ENCODE data around the gene ITGA3. TPM values are rescaled to one million over a fixed set of nuclear protein-coding genes. Genes with fewer than 3 reads are reported as not detected.

Gene ITGA3
- total and polyA plus RNA-seq, 12 donors: 12.5 to 44.2 (median 23.1) TPM

GRCh38 chr17:50057521-50057991, 1.6 kb downstream of the ITGA3 start:
- Histone ChIP-seq H3K4me3 (peak overlapping the region in 7 of 10 donors; percentile 72 to 97 (median 81)), H3K27me3 (peaks cover 0 to 38% (median 0%) of the 10 kb centered on the region in 7 donors), H3K27ac (peak overlapping the region in 8 of 10 donors; percentile 77 to 97 (median 88)), H3K9me3 (no peaks in the 10 kb centered on the region), H3K36me3 (no peaks in the 10 kb centered on the region), H3K4me1 (peaks cover 37 to 95% (median 88%) of the 10 kb centered on the region in 9 donors)
- ATAC-seq (no peak), DNase-seq (no peak)
- TF ChIP-seq, protein P1, sequence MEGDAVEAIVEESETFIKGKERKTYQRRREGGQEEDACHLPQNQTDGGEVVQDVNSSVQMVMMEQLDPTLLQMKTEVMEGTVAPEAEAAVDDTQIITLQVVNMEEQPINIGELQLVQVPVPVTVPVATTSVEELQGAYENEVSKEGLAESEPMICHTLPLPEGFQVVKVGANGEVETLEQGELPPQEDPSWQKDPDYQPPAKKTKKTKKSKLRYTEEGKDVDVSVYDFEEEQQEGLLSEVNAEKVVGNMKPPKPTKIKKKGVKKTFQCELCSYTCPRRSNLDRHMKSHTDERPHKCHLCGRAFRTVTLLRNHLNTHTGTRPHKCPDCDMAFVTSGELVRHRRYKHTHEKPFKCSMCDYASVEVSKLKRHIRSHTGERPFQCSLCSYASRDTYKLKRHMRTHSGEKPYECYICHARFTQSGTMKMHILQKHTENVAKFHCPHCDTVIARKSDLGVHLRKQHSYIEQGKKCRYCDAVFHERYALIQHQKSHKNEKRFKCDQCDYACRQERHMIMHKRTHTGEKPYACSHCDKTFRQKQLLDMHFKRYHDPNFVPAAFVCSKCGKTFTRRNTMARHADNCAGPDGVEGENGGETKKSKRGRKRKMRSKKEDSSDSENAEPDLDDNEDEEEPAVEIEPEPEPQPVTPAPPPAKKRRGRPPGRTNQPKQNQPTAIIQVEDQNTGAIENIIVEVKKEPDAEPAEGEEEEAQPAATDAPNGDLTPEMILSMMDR (IDR thresholded peaks at IDR 0.05): no peak
- WGBS, 2 donors: 79 to 83% methylated on average over 9 of the region's 9 CpGs
- intact Hi-C loops (cut with DNase I): loop anchor here in 3 of 10 donors (2.0 to 5.0 kb wide), 2 partner anchors 31 to 35 kb away; no protein-coding TSS in a partner anchor

DNA sequence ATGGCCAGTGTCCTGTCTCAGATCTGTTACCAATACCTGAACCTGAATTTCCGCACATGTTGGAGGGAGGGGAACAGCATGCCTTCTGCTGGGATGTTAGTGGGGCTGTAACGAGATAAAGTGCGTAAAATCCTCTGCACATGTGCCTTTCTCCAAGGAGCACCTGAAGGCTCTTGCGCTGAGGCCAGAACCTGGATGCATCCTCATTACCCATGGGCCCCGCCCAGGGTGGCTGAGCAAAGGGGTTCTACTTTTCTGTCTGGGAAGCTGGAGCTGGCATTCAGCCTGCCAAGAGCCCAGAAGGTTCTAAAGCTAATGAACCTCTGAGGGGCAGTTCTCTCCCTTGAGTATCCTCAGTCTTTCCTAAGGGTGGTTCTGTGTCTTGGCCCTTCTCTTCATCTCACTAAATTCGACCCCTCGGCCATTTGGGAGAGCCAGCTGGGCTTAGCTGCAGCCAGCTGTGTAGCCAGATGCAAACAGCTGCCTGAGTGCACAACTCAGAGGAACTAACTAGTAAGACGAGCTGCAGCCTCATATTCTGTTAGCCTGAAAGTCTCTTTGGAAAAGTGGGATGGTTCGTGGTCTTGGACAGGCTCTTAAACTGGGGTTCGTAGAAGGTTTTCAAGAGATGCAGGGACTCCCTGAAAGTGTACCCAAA, 2.5 kb downstream of the ITGA3 start:
- intact Hi-C loops (cut with DNase I): loop anchor here in 3 of 10 donors (1.0 to 5.0 kb wide), 2 partner anchors 34 to 119 kb away; no protein-coding TSS in a partner anchor
- H3K4me1 ChIP-seq: peaks cover 43 to 95% (median 88%) of the 10 kb centered on the region in 9 donors
- no peaks in the 10 kb centered on the region for H3K36me3 ChIP-seq
- 78 to 80% methylated on average over 10 of the region's 10 CpGs for WGBS, 2 donors
- no peak overlapping the region for H3K4me3 ChIP-seq
- DNase-seq (no peak), ATAC-seq (no peak)
- peak overlapping the region in 9 of 10 donors; percentile 77 to 97 (median 89) for H3K27ac ChIP-seq
- H3K9me3 ChIP-seq: no peaks in the 10 kb centered on the region
- TF ChIP-seq, protein P1 (IDR thresholded peaks at IDR 0.05): no peak
- H3K27me3 ChIP-seq: peaks cover 0 to 38% (median 0%) of the 10 kb centered on the region in 7 donors

DNA sequence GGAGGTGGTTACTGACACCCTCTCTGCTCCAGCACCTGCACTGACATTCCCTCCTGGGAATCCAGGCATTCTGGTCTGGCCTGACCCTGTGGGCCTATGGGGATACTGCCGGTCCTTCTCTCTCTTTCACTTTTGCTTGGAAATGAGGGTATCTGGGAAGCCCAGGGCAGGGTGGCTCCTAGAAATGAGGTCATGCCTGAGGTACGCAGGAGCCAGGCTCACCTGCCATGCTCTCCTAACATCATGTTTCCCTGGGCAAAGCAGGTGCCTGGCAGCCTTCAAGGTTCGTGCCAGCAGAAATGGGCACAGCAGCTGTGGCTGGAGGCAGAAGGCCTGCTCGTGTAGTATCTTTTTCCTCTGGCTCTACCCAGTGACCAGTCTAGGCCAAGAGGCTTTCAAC, 3.3 kb downstream of the ITGA3 start:
- H3K4me1 ChIP-seq: peaks cover 48 to 95% (median 88%) of the 10 kb centered on the region in 9 donors
- H3K4me3 ChIP-seq: no peak overlapping the region
- WGBS, 2 donors: 41 to 42% methylated on average over 4 of the region's 4 CpGs
- intact Hi-C loops (cut with DNase I): loop anchor here in 2 of 10 donors (5.0 kb wide), 1 partner anchor 33 kb away; no protein-coding TSS in a partner anchor
- TF ChIP-seq, protein P1 (IDR thresholded peaks at IDR 0.05): no peak
- no peaks in the 10 kb centered on the region for H3K9me3 ChIP-seq
- peak overlapping the region; percentile 2 to 97 (median 86) for H3K27ac ChIP-seq
- H3K36me3 ChIP-seq: no peaks in the 10 kb centered on the region
- DNase-seq (no peak), ATAC-seq (no peak)
- peaks cover 0 to 30% (median 0%) of the 10 kb centered on the region in 7 donors for H3K27me3 ChIP-seq

DNA sequence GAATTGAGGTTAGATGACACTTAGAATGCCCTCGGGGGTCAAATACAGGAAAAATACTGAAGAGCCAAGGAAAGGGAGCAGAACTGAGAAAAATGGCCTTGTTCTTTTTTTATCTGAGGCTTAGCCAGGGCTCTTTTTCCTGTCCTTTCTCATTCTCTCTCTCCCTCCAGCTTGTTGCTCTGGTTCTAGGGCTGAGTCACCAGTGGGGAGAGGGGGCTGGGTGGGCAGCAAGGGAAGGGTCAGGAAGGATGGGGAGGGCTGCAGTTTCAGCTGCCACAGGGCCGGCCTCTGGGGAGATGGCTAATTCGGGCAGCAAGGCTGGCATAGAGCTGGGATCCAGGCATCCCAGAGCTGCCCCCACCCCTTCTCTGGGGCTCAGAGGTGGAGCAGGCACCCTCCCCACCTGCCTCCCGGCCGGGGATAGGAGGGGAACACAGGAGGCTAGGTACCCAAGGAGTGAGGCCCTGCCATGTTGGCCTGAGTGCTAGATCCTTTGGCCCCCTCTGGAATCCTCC, 3.9 kb downstream of the ITGA3 start:
- Histone ChIP-seq H3K27ac (peak overlapping the region in 9 of 10 donors; percentile 77 to 97 (median 89)), H3K9me3 (no peaks in the 10 kb centered on the region), H3K4me1 (peaks cover 54 to 95% (median 88%) of the 10 kb centered on the region in 9 donors), H3K4me3 (peak overlapping the region in 1 of 10 donors; percentile 7), H3K27me3 (peaks cover 0 to 25% (median 0%) of the 10 kb centered on the region in 7 donors), H3K36me3 (no peaks in the 10 kb centered on the region)
- no peak for DNase-seq
- no peak for ATAC-seq
- 26 to 39% methylated on average over 5 of the region's 5 CpGs for WGBS, 2 donors
- TF ChIP-seq, protein P1 (IDR thresholded peaks at IDR 0.05): no peak
- intact Hi-C loops (cut with DNase I): loop anchor here in 2 of 10 donors (5.0 kb wide), 1 partner anchor 32 kb away; no protein-coding TSS in a partner anchor

All from heart right ventricle (tissue), 16 donors.